Endodermal cell (in vitro differentiated cells): ENCODE data around the gene CHD9. TPM values are rescaled to one million over a fixed set of nuclear protein-coding genes. Genes with fewer than 3 reads are reported as not detected.

Experiments used
- DNase-seq: peaks from one replicate; pipeline ENCODE4 v3.0.0-alpha.2; 2017
- H3K27ac ChIP-seq: 2 replicates; pipeline ENCODE4 v1.5.1; 2013; ENCODE audit warnings: mild to moderate bottlenecking, low read depth, low read length, moderate library complexity
- H3K27me3 ChIP-seq: 2 replicates; pipeline ENCODE4 v1.6.1; 2013; ENCODE audit warnings: mild to moderate bottlenecking, low read length, moderate library complexity; ENCODE audit not compliant: insufficient read depth, control insufficient read depth, poor library complexity, severe bottlenecking
- H3K36me3 ChIP-seq: 2 replicates; pipeline ENCODE4 v1.7.0; 2013; ENCODE audit warnings: mild to moderate bottlenecking, low read length, moderate library complexity; ENCODE audit not compliant: control insufficient read depth, insufficient read depth
- H3K4me1 ChIP-seq: one replicate; pipeline ENCODE4 v1.7.0; 2013; ENCODE audit warnings: low read length; ENCODE audit not compliant: control insufficient read depth, insufficient read depth
- H3K4me3 ChIP-seq: 2 replicates; pipeline ENCODE4 v1.5.1; 2013; ENCODE audit warnings: mild to moderate bottlenecking, low read length, moderate library complexity
- H3K9ac ChIP-seq: 2 replicates; pipeline ENCODE4 v1.6.1; 2013; ENCODE audit warnings: mild to moderate bottlenecking, low read length, moderate library complexity; ENCODE audit not compliant: poor library complexity, severe bottlenecking; ENCODE audit errors: extremely low read depth
- H3K9me3 ChIP-seq: 2 replicates; pipeline ENCODE4 v1.6.1; 2013; ENCODE audit warnings: mild to moderate bottlenecking, low read length, moderate library complexity; ENCODE audit not compliant: control insufficient read depth
- H3K27ac Mint-ChIP-seq: 2 replicates; pipeline ENCODE4 v1.8.0; 2020; ENCODE audit warnings: mixed read lengths
- H3K27me3 Mint-ChIP-seq: 2 replicates; pipeline ENCODE4 v1.8.0; 2021; ENCODE audit warnings: mild to moderate bottlenecking, mixed read lengths; ENCODE audit not compliant: insufficient read depth
- H3K36me3 Mint-ChIP-seq: 2 replicates; pipeline ENCODE4 v1.8.0; 2020; ENCODE audit warnings: low read depth, mixed read lengths
- H3K4me1 Mint-ChIP-seq: 2 replicates; pipeline ENCODE4 v1.8.0; 2020; ENCODE audit warnings: mixed read lengths
- H3K4me3 Mint-ChIP-seq: 2 replicates; pipeline ENCODE4 v1.8.0; 2020; ENCODE audit warnings: mild to moderate bottlenecking, moderate library complexity, mixed read lengths
- H3K9me3 Mint-ChIP-seq: 2 replicates; pipeline ENCODE4 v1.8.0; 2020; ENCODE audit warnings: mild to moderate bottlenecking, mixed read lengths
- WGBS, 2 experiments: methylation state at CpG; one replicate each; pipeline versions ENCODE4 v1.1.5 to v1.1.7; 2013; ENCODE audit warnings: missing lambda C conversion rate in 2 of 2, mixed read lengths in 1 of 2; ENCODE audit not compliant: insufficient coverage in 1 of 2, insufficient read length in 1 of 2; 5-methylcytosine and 5-hydroxymethylcytosine counted together
- total RNA-seq, 2 donors: library from RNA; stranded (reverse); fragmentation: NEBNext Ultra II Directional in 1 of 2; extraction: Animal tissue kit (Norgen Biotek cat#: 25700) in 1 of 2; gene quantifications; 2 replicates in 1 of 2; 3 replicates in 1 of 2; pipeline ENCODE4 v1.2.1, GENCODE V29; 2021
- TF ChIP-seq, protein P1 (sequence below): fragments of 200-600 bp; sonication (generic); conservative IDR thresholded peaks from 2 replicates; pipeline ENCODE4 v1.5.0; 2021; ENCODE audit warnings: antibody characterized with exemption, mild to moderate bottlenecking

CHD9 gene
- total RNA-seq, 2 donors from 2014 or later, result 36.8 to 40.5 TPM

DNA sequence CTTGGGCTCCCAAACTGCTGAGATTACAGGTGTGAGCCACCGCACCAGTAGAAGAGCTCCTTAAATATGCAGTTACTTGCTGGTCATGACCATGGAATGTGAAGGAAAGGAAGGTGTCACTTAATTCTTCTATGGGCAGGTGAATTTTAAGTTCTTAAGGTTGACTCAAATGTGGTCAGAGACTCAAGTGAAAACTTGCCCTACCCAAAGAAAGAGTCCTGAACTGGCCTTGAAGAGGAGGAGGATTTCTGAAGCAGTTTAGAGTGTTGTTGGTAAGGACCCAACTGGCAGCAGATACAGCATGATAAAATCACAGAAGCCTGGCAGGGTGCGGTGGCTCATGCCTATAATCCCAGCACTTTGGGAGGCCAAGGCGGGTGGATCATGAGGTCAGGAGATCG, 29.4 kb downstream of the CHD9 start:
- H3K4me1 Mint-ChIP-seq, result peaks cover 46% of the 10 kb centered on the region
- WGBS, 2 experiments, result 89 to 93% methylated on average over 3 to 4 of the region's 4 CpGs
- H3K4me3 Mint-ChIP-seq, result no peak overlapping the region
- no peaks in the 10 kb centered on the region for H3K36me3 ChIP-seq
- peaks cover 13% of the 10 kb centered on the region for H3K27me3 Mint-ChIP-seq
- no peak overlapping the region for H3K27ac Mint-ChIP-seq
- TF ChIP-seq, protein P1, sequence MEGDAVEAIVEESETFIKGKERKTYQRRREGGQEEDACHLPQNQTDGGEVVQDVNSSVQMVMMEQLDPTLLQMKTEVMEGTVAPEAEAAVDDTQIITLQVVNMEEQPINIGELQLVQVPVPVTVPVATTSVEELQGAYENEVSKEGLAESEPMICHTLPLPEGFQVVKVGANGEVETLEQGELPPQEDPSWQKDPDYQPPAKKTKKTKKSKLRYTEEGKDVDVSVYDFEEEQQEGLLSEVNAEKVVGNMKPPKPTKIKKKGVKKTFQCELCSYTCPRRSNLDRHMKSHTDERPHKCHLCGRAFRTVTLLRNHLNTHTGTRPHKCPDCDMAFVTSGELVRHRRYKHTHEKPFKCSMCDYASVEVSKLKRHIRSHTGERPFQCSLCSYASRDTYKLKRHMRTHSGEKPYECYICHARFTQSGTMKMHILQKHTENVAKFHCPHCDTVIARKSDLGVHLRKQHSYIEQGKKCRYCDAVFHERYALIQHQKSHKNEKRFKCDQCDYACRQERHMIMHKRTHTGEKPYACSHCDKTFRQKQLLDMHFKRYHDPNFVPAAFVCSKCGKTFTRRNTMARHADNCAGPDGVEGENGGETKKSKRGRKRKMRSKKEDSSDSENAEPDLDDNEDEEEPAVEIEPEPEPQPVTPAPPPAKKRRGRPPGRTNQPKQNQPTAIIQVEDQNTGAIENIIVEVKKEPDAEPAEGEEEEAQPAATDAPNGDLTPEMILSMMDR, result no peak
- peaks cover 8% of the 10 kb centered on the region for H3K36me3 Mint-ChIP-seq
- peaks cover 8% of the 10 kb centered on the region for H3K27me3 ChIP-seq
- H3K9ac ChIP-seq, result no peak overlapping the region
- peaks cover 7% of the 10 kb centered on the region for H3K4me1 ChIP-seq
- H3K9me3 Mint-ChIP-seq, result no peaks in the 10 kb centered on the region
- H3K27ac ChIP-seq, result no peak overlapping the region
- no peak overlapping the region for H3K4me3 ChIP-seq
- H3K9me3 ChIP-seq, result no peaks in the 10 kb centered on the region
- DNase-seq, result no peak

DNA sequence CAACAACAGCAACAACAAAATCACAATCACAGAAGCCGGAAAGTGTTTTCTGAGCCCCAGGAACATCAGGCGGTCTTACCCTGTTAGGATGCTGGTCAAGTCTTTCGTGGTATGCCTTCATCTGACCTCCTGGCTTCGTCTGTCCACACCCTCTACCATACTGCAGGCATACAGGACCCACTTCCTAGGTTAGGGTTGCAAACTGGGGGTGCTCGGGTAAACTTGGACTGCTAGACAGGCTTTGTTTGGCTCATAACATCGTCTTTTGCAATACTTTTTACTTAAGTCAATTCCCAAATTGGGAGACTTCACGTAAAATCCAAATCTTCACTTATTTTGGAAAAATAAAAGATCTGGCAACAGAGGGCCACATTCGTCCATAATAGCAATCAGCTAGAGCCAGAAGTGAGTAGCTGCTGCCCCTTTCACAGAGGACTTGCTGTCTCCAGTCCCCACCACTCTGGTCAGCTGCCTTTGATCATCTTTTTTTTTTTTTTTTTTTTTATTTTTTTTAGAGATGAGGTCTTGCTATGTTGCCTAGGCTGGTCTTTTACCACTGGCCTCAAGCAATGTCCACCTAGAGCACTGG, 30.0 kb downstream of the CHD9 start:
- WGBS, 2 experiments, result 93 to 98% methylated on average over 7 to 8 of the region's 8 CpGs
- peaks cover 49% of the 10 kb centered on the region for H3K4me1 Mint-ChIP-seq

DNA sequence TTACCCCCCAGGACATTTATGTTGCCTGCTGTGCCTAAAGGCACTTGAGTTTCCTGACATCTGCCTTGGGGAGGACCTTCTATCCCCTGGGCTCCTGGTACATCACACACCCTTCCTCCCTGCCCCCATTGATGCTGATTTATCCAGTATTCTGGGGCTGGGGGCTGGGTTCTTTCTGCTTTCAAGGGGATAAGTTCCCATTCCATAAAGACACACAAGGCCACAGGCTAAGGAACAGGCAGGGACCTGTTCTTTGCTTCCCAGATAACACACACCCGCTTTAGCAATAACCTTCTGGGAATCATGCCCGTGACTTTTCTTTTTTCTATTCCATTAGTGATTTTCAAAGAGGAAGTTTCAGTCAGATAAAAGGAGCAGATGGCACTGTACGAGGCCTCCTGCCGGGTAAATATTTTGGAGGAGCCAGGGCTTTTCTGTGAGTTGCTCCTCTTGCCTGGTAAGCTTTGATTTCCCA, 30.6 kb downstream of the CHD9 start:
- WGBS, 2 experiments, result 77 to 86% methylated on average over 2 to 4 of the region's 4 CpGs
- H3K4me1 Mint-ChIP-seq, result peaks cover 49% of the 10 kb centered on the region
- peaks cover 25% of the 10 kb centered on the region for H3K27me3 Mint-ChIP-seq
- DNase-seq, result no peak
- H3K4me1 ChIP-seq, result peaks cover 7% of the 10 kb centered on the region
- no peak overlapping the region for H3K4me3 Mint-ChIP-seq
- peak overlapping the region; percentile 5 for H3K27ac Mint-ChIP-seq
- H3K27me3 ChIP-seq, result peaks cover 20% of the 10 kb centered on the region
- no peaks in the 10 kb centered on the region for H3K9me3 Mint-ChIP-seq
- TF ChIP-seq, protein P1, result no peak
- H3K9me3 ChIP-seq, result no peaks in the 10 kb centered on the region
- no peaks in the 10 kb centered on the region for H3K36me3 ChIP-seq
- H3K36me3 Mint-ChIP-seq, result peaks cover 8% of the 10 kb centered on the region
- H3K4me3 ChIP-seq, result no peak overlapping the region
- no peak overlapping the region for H3K9ac ChIP-seq
- peak overlapping the region; percentile 69 for H3K27ac ChIP-seq

More for the DNA sequence above, 30.0 kb downstream of the CHD9 start:
- no peaks in the 10 kb centered on the region for H3K9me3 ChIP-seq
- no peaks in the 10 kb centered on the region for H3K36me3 ChIP-seq
- Mint-ChIP-seq H3K36me3 (peaks cover 8% of the 10 kb centered on the region), H3K4me3 (no peak overlapping the region), H3K27me3 (peaks cover 19% of the 10 kb centered on the region), H3K27ac (no peak overlapping the region), H3K9me3 (no peaks in the 10 kb centered on the region)
- H3K27ac ChIP-seq, result no peak overlapping the region
- peaks cover 14% of the 10 kb centered on the region for H3K27me3 ChIP-seq
- no peak for DNase-seq
- peaks cover 7% of the 10 kb centered on the region for H3K4me1 ChIP-seq
- H3K9ac ChIP-seq, result no peak overlapping the region
- TF ChIP-seq, protein P1, result no peak
- H3K4me3 ChIP-seq, result no peak overlapping the region
